Measurements from ENCODE around the gene PELI2.

Gene PELI2

DNA sequence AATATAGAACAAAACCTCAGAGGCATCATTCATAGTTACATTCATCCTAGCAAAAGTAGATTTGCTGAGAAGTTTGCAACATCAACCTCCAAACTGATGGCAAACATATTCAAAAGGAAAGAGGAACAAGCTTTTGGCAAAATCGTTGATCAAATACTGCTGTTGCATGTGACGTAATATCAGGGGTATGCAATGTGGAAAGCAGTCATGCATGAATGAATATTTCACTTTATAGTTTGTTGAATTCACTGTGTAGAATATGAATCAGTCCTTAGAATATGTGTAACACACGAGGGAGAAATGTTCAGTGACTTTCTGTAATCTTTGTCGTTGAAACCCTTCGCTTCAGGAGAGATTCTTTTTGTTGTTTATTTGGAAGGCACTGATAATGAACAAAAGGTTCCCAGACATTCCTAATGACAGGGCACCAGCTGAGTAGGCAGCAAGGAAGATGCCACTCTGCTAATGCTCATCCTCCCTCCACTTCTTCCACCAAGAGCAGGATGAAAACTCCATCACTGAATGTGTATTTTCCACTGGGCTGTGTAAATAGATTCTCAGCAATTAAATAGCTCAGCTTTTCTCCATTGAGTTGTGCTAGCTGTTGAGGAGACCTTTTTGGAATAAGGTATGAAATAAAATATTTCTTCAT is 126.1 kb downstream of the PELI2 start:
- no peak for DNase-seq (ENCODE audit: low read depth)

DNA sequence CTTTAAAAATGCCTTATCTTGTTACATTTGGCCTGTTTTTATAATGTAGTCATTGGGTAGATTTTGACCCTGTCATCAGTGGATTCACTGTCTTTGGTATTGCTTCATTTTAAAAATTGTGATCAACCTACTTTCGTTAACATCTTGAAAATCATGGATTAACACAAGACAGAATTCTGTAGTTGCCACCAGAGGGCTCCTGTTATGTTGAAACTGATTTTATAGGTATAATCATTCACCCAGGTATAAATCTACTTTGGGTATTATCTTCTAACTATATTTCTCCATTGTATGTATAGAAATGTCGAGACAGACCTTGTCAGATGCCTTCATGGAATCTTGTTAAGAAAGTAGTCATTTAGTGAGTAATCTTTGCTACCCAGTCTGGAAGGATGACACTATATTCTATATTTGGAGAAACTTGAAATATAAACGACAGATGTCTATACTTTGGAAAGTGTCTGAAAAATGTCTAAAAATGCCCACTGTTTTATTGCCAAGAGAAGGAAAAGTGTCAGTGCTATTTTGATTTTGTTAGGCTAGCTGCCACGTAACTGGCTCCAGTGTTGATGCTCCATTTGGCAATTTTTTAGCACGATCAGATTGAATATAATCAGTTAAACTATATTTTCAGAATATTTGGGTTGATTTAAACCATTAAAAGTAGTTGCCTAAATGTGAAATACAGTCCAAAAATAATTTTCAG is 129.4 kb downstream of the PELI2 start:
- DNase-seq (ENCODE audit: low read depth) = no peak

DNA sequence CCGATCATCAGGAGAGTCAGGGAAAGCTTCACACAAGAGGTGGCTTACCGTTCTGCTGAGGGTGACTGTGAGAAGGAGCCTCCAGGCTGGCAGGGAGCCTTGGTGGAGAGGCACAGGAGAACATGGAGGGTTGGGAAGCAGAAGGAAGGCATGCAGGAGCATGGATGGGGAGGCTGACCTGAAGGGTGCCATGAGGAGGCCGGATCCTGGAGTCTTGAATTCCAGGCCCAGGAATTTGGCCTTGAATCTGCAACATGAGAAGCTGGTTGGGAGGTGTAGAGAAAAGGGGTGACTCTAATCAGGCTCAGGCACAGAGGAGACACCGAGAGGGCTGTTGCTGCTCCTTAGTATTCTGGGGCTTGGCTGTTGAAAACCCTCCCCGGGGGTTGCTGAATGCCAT is 130.2 kb downstream of the PELI2 start:
- DNase-seq (ENCODE audit: low read depth) = no peak

DNA sequence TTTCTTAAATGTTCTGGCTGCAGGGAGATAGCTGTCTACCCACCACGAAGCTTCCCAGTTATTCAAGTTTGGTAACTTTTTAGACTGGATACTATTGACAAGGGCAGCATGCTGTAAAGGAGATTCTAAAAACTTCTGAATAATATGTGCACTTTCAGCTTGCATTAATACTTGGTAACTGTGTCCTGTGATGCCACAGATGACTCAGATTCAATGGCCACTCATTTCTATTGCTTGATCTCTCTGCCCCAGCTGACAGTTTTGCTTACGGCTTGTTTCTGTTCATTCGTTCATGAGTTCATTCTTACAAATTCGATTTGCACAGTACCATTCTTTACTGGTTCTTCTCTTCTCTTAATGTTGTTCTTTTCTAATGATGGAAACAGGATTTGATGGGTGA is 142.8 kb downstream of the PELI2 start:
- DNase-seq (ENCODE audit: low read depth) = no peak

DNA sequence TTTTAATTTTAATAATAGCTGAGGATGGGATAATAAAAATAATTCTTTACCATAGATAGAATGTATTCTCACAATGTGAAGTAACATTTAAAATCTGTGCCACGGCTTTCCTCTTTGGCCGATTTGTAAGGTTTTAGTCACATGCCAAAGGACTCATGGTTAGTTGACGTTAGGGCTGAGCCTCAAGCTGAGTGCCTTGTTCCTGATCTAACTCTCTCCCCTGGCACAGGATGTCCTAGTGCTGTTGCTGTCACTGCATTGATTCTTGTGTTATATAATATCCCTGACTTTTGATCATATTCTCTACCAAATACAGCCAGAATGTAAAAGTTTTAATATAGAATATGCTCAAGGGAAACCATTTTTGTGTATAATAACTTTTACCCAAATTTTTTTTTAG is 144.3 kb downstream of the PELI2 start:
- no peak for DNase-seq (ENCODE audit: low read depth)

DNA sequence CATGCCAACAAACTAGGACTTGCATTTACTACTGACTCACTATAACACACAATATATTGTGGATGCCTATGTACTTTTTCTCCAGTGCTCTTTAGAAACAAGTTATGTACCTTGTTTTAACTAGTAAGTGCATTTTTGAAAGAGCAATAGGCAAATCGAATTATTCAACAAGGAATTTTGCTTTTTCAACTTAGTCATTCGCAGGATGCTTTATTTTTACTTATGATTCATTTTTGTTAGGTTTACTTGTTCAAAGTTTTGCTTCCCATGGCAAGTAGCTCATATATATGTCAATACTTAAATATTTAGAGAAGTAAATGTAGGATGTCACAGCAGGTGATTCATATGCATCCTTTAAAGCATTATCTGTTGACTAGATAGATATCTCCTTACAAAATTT is 149.8 kb downstream of the PELI2 start:
- no peak for DNase-seq (ENCODE audit: low read depth)

DNA sequence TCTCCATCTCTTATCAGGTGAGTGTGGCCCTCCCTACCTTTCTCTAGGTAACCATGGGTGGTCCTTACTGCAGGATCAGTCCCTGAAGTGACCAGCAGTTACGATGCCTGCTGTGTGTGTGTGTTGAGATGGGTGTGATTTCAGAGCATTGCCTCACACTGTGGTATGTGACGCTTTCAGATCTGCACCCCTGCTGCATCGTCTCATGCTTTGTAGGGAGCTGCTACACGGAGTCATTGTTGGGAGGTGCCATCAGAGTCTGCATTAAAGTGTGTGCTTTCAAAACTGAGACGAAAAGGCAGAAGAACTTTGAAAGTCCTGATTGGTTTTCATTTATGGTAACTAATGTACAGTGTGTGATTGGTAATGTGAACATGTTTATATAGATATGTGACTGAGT is 150.5 kb downstream of the PELI2 start:
- DNase-seq (ENCODE audit: low read depth) = no peak

DNA sequence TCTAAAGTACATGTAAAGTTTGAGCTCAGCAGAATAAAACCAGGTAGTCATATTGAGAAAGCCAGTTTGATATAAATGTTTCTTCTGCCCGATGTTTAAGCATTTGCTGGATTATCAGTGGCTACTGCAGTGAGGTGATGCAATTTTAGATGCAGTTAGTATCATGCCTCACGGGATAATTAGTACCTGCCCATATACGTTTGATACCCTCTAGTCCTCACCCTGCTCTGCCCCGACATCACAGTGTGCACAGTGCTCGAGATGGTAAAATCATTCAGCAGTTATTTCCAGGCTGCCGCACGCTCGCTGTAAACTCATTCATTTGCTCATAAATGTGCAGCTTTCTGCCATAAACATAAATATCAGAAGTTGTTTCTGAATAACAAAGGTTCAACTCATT is 152.7 kb downstream of the PELI2 start:
- no peak for DNase-seq (ENCODE audit: low read depth)

DNA sequence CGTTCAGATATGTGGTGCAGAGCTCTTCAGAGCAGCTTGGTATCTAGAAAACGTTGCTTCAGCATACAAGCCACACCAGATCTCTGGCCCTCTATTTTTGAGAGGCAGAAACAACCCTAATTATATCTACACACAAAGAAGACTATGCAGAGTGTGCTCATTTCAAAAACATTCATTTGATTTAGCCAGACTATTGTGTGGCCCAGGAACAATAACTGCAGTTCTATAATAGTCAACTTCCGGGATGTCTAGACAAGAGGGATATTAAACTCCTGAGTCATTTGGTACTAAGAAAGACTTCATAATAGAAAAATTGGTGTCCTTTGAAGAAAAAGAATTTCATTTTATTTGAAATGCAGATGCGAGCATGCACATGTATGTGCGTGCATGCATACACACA is 153.8 kb downstream of the PELI2 start:
- DNase-seq (ENCODE audit: low read depth) = no peak

DNA sequence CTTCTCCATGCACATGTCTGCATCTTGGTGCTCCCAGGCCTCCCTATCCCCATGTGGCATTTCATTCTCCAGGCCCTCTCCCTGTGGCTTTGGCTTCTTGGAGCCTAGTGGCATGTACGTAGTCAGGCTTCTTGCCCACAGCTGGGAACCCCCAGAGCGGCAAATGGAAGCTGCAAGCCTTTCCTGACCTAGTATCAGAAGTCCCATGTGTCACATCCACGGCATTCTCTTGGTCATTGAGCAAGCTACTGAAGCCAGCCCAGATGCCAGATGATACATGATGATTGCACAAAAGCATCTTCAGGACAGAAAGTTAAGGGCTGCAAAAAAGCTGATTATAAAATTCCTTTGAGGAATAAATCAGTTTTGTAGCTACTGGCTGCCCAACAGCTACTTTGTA is 154.9 kb downstream of the PELI2 start:
- no peak for DNase-seq (ENCODE audit: low read depth)

DNA sequence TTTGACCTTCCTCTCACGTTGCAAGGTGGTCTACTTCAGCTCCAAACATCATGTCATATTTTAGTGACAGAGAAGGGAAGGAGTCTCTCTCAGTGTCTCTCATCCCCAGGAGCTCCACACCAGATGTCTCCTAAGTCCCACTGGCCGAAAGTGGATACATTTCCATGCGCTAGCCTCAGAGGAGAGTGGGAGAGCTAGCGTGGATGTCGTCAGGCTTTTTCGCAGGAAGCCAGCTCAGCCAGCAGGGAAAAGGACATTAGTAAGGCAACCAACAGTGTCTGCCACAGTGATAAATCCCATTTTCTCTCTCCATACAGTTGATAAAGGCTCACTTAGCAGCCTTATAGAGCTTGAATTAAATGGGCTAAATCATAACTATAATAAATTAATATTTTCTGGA is 155.7 kb downstream of the PELI2 start:
- DNase-seq (ENCODE audit: low read depth) = no peak

DNA sequence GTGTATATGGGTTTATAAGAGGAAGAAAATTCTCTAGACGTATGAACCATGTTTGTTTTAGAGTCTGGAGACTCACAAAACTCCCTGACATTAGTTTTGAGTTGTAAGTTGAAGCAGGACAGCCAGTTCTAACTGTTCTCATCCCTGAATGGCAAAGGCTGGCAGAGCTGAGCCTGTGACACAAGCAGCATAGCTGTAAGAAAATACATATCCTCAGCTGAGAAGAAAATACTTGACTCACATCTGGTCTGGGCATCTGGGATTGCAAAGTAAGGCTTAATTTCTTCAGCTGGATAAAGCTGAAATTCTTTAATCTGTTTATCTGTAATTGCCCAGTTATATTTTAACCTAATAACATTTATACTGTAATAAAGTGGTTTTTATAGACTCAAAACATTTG is 156.3 kb downstream of the PELI2 start:
- no peak for DNase-seq (ENCODE audit: low read depth)

DNA sequence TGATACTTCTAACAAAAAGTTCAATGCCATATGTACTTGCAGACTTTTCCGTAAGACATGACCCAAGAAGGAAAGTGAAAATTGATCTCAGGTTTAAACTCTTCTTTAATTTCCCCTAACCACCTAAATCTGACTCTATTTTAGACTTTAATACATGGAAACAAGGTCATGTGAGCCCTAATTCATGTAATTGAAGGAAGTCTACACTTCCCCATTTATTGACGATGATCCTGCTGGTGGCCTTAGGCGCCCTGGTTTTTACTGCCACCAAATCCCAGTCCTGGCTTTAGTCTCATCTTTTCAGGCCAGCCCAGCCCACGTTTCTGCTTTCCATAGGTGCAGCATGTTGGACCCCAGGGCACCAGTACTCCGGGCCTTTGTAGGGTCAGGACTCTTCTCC is 157.9 kb downstream of the PELI2 start:
- DNase-seq (ENCODE audit: low read depth) = no peak

DNA sequence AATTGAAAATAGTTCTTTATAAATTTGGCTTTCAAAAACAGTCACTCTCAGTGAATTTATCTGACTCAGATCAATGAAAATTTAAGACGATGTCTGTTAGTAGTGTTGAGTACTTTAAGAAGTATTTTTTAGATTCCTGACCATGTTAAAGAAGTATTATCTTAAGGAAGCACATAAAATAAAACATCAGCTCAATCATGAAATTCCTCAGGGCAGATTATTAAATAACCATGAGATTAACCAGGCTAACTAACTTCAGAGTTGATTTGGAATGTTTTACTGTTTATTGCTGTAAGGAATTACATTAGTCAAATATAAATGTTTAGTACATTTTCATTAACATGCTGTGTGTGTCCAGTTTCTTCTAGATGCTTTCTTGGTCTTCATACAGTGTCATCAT is 160.2 kb downstream of the PELI2 start:
- no peak for DNase-seq (ENCODE audit: low read depth)

DNA sequence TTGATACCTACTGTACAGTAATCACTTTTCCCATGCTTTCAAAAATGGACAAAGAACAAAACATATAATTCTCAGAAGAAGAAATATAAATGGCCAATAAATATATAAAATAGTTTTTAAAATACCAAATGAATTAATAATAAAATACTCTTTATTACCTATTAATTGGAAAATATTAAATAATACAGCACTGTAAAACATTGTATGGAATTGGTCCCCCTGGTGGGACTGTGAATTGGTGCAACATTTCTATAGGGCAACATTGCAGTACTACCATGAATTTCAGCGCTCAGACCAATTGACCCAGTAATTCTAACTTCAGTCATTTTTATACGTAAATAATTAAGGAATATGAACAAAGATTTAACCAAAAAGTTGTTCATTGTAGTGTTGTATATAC is 162.6 kb downstream of the PELI2 start:
- DNase-seq (ENCODE audit: low read depth) = no peak

DNA sequence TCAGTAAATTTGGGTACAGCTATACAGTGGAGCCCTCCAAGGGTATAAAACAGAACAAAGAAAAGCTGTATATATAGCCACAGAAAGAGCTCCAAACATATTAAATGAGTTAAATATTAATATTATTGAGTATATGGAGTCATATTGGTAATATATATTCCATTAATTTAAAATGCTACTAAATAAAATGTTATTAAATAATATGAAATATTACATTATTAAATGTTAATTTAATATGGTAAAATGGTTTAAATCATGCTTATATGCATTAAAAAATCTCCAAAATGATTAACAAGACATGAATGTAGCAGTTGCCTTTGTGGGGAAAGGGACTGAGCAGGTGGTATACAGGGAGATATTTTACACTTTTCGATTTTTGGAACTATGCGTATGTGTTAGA is 164.0 kb downstream of the PELI2 start:
- no peak for DNase-seq (ENCODE audit: low read depth)

DNA sequence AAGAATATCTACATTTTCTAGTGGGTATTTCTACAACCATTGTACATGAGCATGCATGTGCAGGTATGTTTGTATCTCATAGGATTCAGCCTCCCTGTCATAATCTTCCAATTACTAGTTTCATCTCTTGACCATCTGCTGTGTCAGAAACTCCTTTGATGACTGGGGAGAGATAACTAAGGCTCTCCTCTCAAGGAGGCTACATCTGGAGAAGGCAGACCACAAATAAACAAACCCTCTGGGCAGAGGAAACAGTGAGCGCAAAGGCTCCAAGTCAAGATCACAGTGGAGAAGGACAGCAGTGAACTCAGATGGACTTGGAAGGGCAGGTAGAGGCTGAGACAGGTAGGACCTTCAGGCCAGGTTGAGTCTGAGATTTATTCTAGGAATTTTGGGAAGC is 166.4 kb downstream of the PELI2 start:
- DNase-seq (ENCODE audit: low read depth) = no peak

DNA sequence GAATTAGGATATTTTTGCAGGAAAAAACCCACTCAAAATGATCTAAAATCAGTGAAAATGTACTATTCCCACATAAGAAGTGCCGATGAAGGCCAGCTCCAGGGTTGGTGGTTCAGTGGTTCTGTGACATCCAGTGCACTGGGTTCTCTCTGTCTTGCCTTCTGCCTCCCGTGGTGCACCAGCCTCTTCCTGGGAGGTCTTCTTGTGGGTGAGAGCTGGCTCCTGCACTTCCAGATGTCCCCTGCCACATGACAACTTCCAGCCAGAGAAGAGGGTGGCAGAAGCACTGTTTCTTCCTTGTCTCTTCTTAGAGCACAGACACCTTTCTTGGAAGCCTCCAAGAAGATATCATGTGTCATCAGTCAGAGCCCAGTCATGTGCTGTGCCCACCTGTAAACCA is 170.9 kb downstream of the PELI2 start:
- no peak for DNase-seq (ENCODE audit: low read depth)

DNA sequence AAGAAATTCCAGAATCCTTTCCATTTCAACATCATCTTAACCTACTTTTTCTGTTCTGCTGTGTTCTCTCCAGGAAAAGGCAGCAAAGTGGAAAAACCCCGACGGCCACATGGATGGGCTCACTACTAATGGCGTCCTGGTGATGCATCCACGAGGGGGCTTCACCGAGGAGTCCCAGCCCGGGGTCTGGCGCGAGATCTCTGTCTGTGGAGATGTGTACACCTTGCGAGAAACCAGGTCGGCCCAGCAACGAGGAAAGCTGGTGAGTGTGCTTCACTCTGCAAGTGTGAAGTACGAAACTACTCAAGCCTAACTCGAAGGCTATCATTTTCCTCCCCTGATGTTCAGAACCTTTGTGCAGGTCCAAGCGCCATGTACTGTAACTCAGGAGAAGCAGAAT is 172.0 kb downstream of the PELI2 start:
- no peak for DNase-seq (ENCODE audit: low read depth)

DNA sequence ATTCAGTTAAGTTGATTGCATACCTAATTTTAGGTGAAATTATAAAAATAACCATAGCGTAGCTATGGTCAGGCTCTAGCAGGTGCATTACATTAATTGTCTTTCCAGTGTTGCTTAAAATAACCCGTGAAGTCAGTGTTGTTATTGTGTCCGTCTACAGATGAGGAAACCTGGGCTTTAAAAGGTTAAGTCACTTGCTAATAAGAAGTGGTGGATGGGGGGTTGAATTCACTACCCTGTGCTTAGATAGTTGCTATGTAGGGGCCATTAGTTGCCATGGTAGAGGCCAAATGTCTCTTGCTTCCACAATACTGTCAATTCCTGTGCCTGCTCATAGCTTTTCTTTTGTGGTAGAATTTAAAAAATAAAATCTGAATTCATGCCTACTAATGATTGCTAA is 174.8 kb downstream of the PELI2 start:
- DNase-seq (ENCODE audit: low read depth) = no peak

DNA sequence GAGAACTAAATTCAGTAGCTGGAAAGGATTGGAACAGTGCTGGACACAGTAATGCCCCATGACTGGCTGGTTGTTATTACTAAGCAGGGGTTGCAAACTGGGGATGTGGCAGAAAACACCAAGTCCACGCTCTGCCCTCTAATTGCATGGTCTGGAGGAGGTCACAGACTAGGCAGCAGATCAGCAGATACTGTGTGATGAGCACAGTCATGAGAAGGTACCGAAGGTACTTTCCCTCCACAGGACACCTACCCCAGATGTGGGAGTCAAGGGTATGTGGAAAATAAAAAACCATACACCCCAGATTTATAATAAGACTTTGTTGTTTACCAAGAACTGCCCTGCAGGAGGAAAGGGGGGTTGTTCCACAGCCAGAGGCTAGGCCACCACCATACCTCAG is 175.3 kb downstream of the PELI2 start:
- no peak for DNase-seq (ENCODE audit: low read depth)

DNA sequence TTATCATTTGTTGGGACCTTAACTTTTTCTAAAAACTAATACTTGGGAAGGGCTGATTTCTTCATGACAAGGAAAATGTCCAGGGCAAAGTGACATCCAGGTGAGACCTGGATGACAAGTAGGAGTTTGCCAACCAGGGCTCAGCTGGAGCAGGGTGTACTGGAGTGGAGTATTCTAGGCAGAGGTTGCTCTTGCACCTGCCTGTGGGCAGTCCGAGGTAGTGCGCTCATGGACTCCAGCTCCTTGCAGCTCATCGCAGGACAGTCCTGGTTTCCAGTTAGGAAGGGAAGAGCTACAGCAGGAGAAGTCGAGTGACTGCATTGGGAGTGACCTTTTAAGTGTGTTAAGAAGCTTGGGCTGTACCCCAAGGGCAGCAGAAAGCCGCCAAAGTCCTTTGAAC is 175.9 kb downstream of the PELI2 start:
- no peak for DNase-seq (ENCODE audit: low read depth)

DNA sequence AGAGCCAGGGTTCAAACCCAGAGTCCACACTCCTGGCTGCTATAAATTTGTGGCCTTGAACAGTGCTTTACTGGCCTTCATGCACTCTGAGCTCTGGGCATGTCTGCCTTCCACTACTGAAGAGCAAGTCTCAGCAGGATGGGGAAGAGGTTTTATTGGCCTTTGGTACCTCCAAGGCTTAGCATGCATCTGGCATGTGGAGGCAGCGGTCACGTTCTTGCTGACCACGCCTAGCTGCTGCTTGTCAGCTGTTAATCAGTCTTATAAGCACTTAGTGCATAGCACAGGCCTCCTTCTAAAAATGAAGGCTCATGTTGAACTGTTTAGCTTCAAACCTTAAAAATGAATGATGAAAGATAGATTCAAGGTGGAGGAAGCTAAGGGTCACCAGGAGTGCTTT is 177.5 kb downstream of the PELI2 start:
- DNase-seq (ENCODE audit: low read depth) = no peak

DNA sequence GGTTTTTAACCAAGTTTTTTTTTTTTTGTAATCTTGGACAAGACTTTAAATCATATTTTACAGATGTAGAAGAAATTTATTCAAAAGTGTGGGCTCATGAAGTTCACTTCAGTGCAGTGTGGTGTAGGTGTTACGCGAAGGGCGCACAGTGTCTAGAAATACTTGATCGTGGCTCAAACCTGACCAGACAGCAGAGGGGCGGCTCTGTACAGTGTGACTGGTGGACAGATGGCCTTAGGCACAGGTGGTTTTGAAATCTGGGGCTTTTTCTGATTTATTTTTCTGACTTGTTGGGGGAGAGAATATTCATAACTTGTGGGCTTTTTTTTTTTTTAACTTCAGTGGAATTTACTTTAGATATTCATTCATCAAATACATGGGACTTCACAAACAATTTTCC is 179.2 kb downstream of the PELI2 start:
- DNase-seq (ENCODE audit: low read depth) = no peak
